ENCODE data around the gene SEC24B.

DNA sequence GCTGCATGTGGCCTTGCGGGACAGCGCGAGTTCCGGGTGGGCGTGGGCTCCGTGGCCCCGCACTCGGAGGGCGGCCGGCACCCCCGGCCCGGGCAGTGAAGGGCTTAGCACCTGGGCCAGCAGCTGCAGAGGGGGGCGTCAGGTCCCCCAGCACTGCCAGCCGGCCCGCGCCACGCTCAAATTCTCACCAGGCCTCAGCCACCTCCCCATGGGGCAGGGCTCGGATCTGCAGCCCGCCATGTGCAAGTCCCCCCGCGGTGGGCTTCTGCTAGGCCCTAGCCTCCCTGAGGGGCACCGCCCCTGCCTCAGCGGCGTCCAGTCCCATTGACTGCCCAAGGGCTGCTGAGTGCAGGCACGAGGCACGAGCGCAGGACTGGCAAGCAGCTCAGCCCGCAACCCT, 123.8 kb downstream of the SEC24B start:
- TF ChIP-seq, protein P1, sequence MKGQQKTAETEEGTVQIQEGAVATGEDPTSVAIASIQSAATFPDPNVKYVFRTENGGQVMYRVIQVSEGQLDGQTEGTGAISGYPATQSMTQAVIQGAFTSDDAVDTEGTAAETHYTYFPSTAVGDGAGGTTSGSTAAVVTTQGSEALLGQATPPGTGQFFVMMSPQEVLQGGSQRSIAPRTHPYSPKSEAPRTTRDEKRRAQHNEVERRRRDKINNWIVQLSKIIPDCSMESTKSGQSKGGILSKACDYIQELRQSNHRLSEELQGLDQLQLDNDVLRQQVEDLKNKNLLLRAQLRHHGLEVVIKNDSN (IDR thresholded peaks at IDR 0.05) = no peak
- no peak for TF ChIP-seq YY1 (IDR thresholded peaks at IDR 0.05; ENCODE audit: low read depth)
- no peak for TF ChIP-seq TAF1 (IDR thresholded peaks at IDR 0.05; ENCODE audit: low read depth)
- no peak for TF ChIP-seq EP300 (IDR thresholded peaks at IDR 0.05; ENCODE audit: borderline replicate concordance)
- TF ChIP-seq, protein P2, sequence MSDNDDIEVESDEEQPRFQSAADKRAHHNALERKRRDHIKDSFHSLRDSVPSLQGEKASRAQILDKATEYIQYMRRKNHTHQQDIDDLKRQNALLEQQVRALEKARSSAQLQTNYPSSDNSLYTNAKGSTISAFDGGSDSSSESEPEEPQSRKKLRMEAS (IDR thresholded peaks at IDR 0.05) = no peak
- no peak for TF ChIP-seq RAD21 (IDR thresholded peaks at IDR 0.05; ENCODE audit: low read depth)
- TF ChIP-seq EGR1 (IDR thresholded peaks at IDR 0.05) = no peak
- TF ChIP-seq, protein P3, sequence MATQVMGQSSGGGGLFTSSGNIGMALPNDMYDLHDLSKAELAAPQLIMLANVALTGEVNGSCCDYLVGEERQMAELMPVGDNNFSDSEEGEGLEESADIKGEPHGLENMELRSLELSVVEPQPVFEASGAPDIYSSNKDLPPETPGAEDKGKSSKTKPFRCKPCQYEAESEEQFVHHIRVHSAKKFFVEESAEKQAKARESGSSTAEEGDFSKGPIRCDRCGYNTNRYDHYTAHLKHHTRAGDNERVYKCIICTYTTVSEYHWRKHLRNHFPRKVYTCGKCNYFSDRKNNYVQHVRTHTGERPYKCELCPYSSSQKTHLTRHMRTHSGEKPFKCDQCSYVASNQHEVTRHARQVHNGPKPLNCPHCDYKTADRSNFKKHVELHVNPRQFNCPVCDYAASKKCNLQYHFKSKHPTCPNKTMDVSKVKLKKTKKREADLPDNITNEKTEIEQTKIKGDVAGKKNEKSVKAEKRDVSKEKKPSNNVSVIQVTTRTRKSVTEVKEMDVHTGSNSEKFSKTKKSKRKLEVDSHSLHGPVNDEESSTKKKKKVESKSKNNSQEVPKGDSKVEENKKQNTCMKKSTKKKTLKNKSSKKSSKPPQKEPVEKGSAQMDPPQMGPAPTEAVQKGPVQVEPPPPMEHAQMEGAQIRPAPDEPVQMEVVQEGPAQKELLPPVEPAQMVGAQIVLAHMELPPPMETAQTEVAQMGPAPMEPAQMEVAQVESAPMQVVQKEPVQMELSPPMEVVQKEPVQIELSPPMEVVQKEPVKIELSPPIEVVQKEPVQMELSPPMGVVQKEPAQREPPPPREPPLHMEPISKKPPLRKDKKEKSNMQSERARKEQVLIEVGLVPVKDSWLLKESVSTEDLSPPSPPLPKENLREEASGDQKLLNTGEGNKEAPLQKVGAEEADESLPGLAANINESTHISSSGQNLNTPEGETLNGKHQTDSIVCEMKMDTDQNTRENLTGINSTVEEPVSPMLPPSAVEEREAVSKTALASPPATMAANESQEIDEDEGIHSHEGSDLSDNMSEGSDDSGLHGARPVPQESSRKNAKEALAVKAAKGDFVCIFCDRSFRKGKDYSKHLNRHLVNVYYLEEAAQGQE (IDR thresholded peaks at IDR 0.05; ENCODE audit: low read depth) = no peak
- TF ChIP-seq ZBTB7A (IDR thresholded peaks at IDR 0.05; ENCODE audit: low read depth) = no peak
- no peak for TF ChIP-seq FOXM1 (IDR thresholded peaks at IDR 0.05; ENCODE audit: borderline replicate concordance, low read depth)
- TF ChIP-seq TEAD4 (IDR thresholded peaks at IDR 0.05) = no peak

All from Ishikawa (cell line).